ENCODE data around the gene CFAP74. TPM values are rescaled to one million over a fixed set of nuclear protein-coding genes. Genes with fewer than 3 reads are reported as not detected.
"Not testable (repeated sequence)": the region's sequence is repeated elsewhere in the genome, so short reads cannot be mapped to it uniquely, and the experiment has no call there.

Gene CFAP74
- total and polyA plus RNA-seq, 2 donors (not counting 3 experiments of a cell fraction or from before 2014, with no cell fraction given): not detected

GRCh38 chr1:1889090-1889750, 114.4 kb downstream of the CFAP74 start:
- H3K27ac ChIP-seq (ENCODE audit: insufficient read depth, low read depth, low read length): peak overlapping the region; percentile 83
- peaks cover 22% of the 10 kb centered on the region for H3K4me1 ChIP-seq (ENCODE audit: control insufficient read depth, extremely low read depth, insufficient read depth, low read length)
- FAIRE-seq: no peak
- H3K36me3 ChIP-seq (ENCODE audit: control insufficient read depth in 2 of 2, extremely low read depth in 1 of 2, insufficient read depth in 2 of 2, low read length in 2 of 2): no peaks in the 10 kb centered on the region
- dilution Hi-C loops (cut with MboI; ENCODE audit: extremely low pct_ligation_motif_present, low sequenced_read_pairs) (no loop called here), intact Hi-C loops (cut with micrococcal nuclease) (loop anchor here (5.0 kb wide), 1 partner anchor 42 kb away; no protein-coding TSS in a partner anchor)
- peak; percentile 23 for DNase-seq (ENCODE audit: low read depth, low spot score)
- H3K4me2 ChIP-seq (ENCODE audit: insufficient read depth, low read length): peak overlapping the region; percentile 97
- peaks cover 15% of the 10 kb centered on the region for H4K20me1 ChIP-seq (replicated peaks; ENCODE audit: control insufficient read depth, extremely low read depth, insufficient read depth, low read length)
- TF ChIP-seq JUN (IDR thresholded peaks at IDR 0.05; ENCODE audit: borderline replicate concordance, insufficient read depth, insufficient read length, low read depth): no peak
- no peak for TF ChIP-seq GATA2 (IDR thresholded peaks at IDR 0.05; ENCODE audit: insufficient read depth, insufficient read length, low read depth, low read length)
- TF ChIP-seq EZH2 (IDR thresholded peaks at IDR 0.05; ENCODE audit: borderline replicate concordance, low read depth, low read length, severe bottlenecking): no peak
- TF ChIP-seq, protein P1, sequence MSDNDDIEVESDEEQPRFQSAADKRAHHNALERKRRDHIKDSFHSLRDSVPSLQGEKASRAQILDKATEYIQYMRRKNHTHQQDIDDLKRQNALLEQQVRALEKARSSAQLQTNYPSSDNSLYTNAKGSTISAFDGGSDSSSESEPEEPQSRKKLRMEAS (IDR thresholded peaks at IDR 0.05; ENCODE audit: insufficient read depth, insufficient read length): no peak
- no peak for TF ChIP-seq POLR2AphosphoS5 (IDR thresholded peaks at IDR 0.05; ENCODE audit: insufficient read depth, low read depth, low read length)
- no peak for TF ChIP-seq MYC (IDR thresholded peaks at IDR 0.05; ENCODE audit: low read depth, low read length)
- no peak for TF ChIP-seq FOS (IDR thresholded peaks at IDR 0.05; ENCODE audit: borderline replicate concordance, insufficient read depth, low read length)
- TF ChIP-seq POLR2A (IDR thresholded peaks at IDR 0.05; ENCODE audit: low read depth, low read length): no peak
- no peak for TF ChIP-seq CTCF (IDR thresholded peaks at IDR 0.05; ENCODE audit: extremely low read depth in 1 of 2, insufficient read depth in 1 of 2, low read depth in 1 of 2, low read length in 2 of 2)
- no peaks in the 10 kb centered on the region for H3K9me3 ChIP-seq (replicated peaks; ENCODE audit: control insufficient read depth, insufficient read depth, low read length)
- no peak overlapping the region for H2AFZ ChIP-seq (ENCODE audit: low read depth, low read length)
- peak overlapping the region; percentile 79 to 99 (median 99) for H3K4me3 ChIP-seq (replicated peaks in 1 of 3; ENCODE audit: insufficient read depth in 1 of 3, low read depth in 1 of 3, low read length in 3 of 3)
- ChIA-PET CTCF (interaction anchor here (1.4 kb wide), 1 partner anchor 31 kb away, joined by 4 read pairs; no protein-coding TSS in a partner anchor), POLR2A (no interaction called here)
- TSS peak; percentile 26 for BruUV-seq (replicated peaks)
- no peaks in the 10 kb centered on the region for H3K27me3 ChIP-seq (ENCODE audit: control insufficient read depth in 2 of 2, insufficient read depth in 2 of 2, low read length in 2 of 2)
- H3K9ac ChIP-seq (replicated peaks; ENCODE audit: extremely low read depth, insufficient read depth, low read length): peak overlapping the region; percentile 96
- peaks cover 62% of the 10 kb centered on the region for H3K79me2 ChIP-seq (ENCODE audit: control insufficient read depth, insufficient read depth, low read length)
- no peaks in the 10 kb centered on the region for H3K9me1 ChIP-seq (replicated peaks; ENCODE audit: control insufficient read depth, extremely low read depth, insufficient read depth, low read length)

GRCh38 chr1:1883890-1884289, 119.7 kb downstream of the CFAP74 start:
- ChIA-PET CTCF (interaction anchor here (1.7 to 1.8 kb wide), 2 partner anchors 22 to 25 kb away, joined by 7 to 9 read pairs; no protein-coding TSS in a partner anchor), POLR2A (interaction anchor here (0.7 kb wide), 2 partner anchors 26 to 664 kb away, joined by 3 to 4 read pairs; no protein-coding TSS in a partner anchor)
- H3K9me1 ChIP-seq (replicated peaks; ENCODE audit: control insufficient read depth, extremely low read depth, insufficient read depth, low read length); intact Hi-C loops (cut with micrococcal nuclease); H3K4me3 ChIP-seq (replicated peaks in 1 of 3; ENCODE audit: insufficient read depth in 1 of 3, low read depth in 1 of 3, low read length in 3 of 3); DNase-seq (ENCODE audit: low read depth, low spot score); H3K9ac ChIP-seq (replicated peaks; ENCODE audit: extremely low read depth, insufficient read depth, low read length); H2AFZ ChIP-seq (ENCODE audit: low read depth, low read length); H3K9me3 ChIP-seq (replicated peaks; ENCODE audit: control insufficient read depth, insufficient read depth, low read length); H3K36me3 ChIP-seq (ENCODE audit: control insufficient read depth in 2 of 2, extremely low read depth in 1 of 2, insufficient read depth in 2 of 2, low read length in 2 of 2); dilution Hi-C loops (cut with MboI; ENCODE audit: extremely low pct_ligation_motif_present, low sequenced_read_pairs); FAIRE-seq; H3K27ac ChIP-seq (ENCODE audit: insufficient read depth, low read depth, low read length); H3K4me2 ChIP-seq (ENCODE audit: insufficient read depth, low read length); BruUV-seq (replicated peaks); H3K27me3 ChIP-seq (ENCODE audit: control insufficient read depth in 2 of 2, insufficient read depth in 2 of 2, low read length in 2 of 2): not testable (repeated sequence)
- Histone ChIP-seq H3K4me1 (ENCODE audit: control insufficient read depth, extremely low read depth, insufficient read depth, low read length) (peaks cover 13% of the 10 kb centered on the region), H3K79me2 (ENCODE audit: control insufficient read depth, insufficient read depth, low read length) (peaks cover 97% of the 10 kb centered on the region), H4K20me1 (replicated peaks; ENCODE audit: control insufficient read depth, extremely low read depth, insufficient read depth, low read length) (peaks cover 26% of the 10 kb centered on the region)

Data from endothelial cell of umbilical vein (primary cell).